Stomach (tissue), 9 donors: Measurements from ENCODE around the gene INHA. TPM values are rescaled to one million over a fixed set of nuclear protein-coding genes. Genes with fewer than 3 reads are reported as not detected.

ENCODE experiments used
- DNase-seq, 2 donors: peaks; one replicate each; pipeline versions ENCODE4 v3.0.0 to v3.0.0-alpha.2; 2013 to 2019
- H3K27ac ChIP-seq, 5 donors: fragments of 200-600 bp in 4 of 5; sonication (generic) in 4 of 5; one replicate each; pipeline ENCODE4 v1.5.1; 2013 to 2019; ENCODE audit warnings: mild to moderate bottlenecking in 1 of 5, moderate library complexity in 1 of 5
- H3K27me3 ChIP-seq, 3 donors: fragments of 200-600 bp; sonication (generic); one replicate each; pipeline ENCODE4 v1.5.1; 2017 to 2019; ENCODE audit warnings: mixed run types in 1 of 3
- H3K36me3 ChIP-seq, 4 donors: fragments of 200-600 bp; sonication (generic); 1 replicate in 3 of 4; 2 replicates in 1 of 4; pipeline ENCODE4 v1.5.1; 2016 to 2019
- H3K4me1 ChIP-seq, 4 donors: fragments of 200-600 bp; sonication (generic); one replicate each; pipeline ENCODE4 v1.5.1; 2016 to 2019
- H3K4me3 ChIP-seq, 4 donors: fragments of 200-600 bp; sonication (generic) in 3 of 4; one replicate each; pipeline ENCODE4 v1.5.1; 2016 to 2019; ENCODE audit warnings: mild to moderate bottlenecking in 1 of 4
- H3K9me3 ChIP-seq, 4 donors: fragments of 200-600 bp; sonication (generic); one replicate each; pipeline ENCODE4 v1.5.1; 2016 to 2019
- CTCF ChIP-seq, 7 experiments: fragments of 450-650 bp in 4 of 7; fragments of 200-600 bp in 3 of 7; sonication (generic) in 3 of 7; IDR thresholded peaks; one replicate each; pipeline ENCODE4 v1.5.1; 2016 to 2019; ENCODE audit warnings: antibody characterized with exemption in 7 of 7, control low read depth in 2 of 7, mild to moderate bottlenecking in 1 of 7
- EP300 ChIP-seq: sonication (generic); formaldehyde crosslinking; IDR thresholded peaks from one replicate; pipeline ENCODE4 v1.6.1; 2017; ENCODE audit warnings: antibody characterized with exemption
- POLR2A ChIP-seq, 4 donors: fragments of 450-650 bp; IDR thresholded peaks; one replicate each; pipeline ENCODE4 v1.6.1; 2016; ENCODE audit warnings: antibody characterized with exemption in 4 of 4, control low read depth in 2 of 4, mild to moderate bottlenecking in 1 of 4, moderate library complexity in 1 of 4
- POLR2AphosphoS5 ChIP-seq, 3 donors: sonication (generic); formaldehyde crosslinking; IDR thresholded peaks; one replicate each; pipeline ENCODE4 v1.6.1; 2016; ENCODE audit warnings: antibody characterized with exemption in 3 of 3
- WGBS, 5 donors: extraction: QIAGEN DNeasy Blood & Tissue Kit in 3 of 5; methylation state at CpG; one replicate each; pipeline versions ENCODE4 v1.1.5 to v1.1.7; 2013 to 2018; 5-methylcytosine and 5-hydroxymethylcytosine counted together
- intact Hi-C: fragments of 100-400 bp; cut with DNase I; formaldehyde crosslinking; loops from one replicate; pipeline ENCODE4 v1.15.1; 2023; ENCODE audit warnings: low total_unique reads
- polyA plus RNA-seq, 3 donors: library from polyadenylated mRNA; stranded (reverse); fragments of 200-250 nt; gene quantifications; one replicate each; pipeline ENCODE4 v1.2.3, GENCODE V29; 2013
- total RNA-seq, 5 donors: library from RNA; depleted of rRNA; stranded (reverse); fragments of >200 nt; gene quantifications; one replicate each; pipeline versions ENCODE4 v1.1.0 to v1.2.3, GENCODE V29; 2014 to 2016
- donor health status: healthy with polysubstance abuse.
- donor health status: Bipolar disorder and iron deficiency.
- donor health status: healthy.

INHA gene
- total and polyA plus RNA-seq, 8 donors = 0.63 to 1.8 TPM; not detected in 6

- WGBS, 5 donors = 0 to 1% (median 0%) methylated on average over 15 to 55 of the region's 55 CpGs; no CpG with 5 or more reads in 1 of the 5 donors
- Histone ChIP-seq H3K4me1 (peaks cover 8 to 23% (median 22%) of the 10 kb centered on the region in 4 donors), H3K36me3 (peaks cover 0 to 23% (median 19%) of the 10 kb centered on the region in 4 donors), H3K27me3 (peaks cover 0 to 46% (median 15%) of the 10 kb centered on the region in 3 donors), H3K4me3 (peak overlapping the region; percentile 71 to 88 (median 78)), H3K27ac (peak overlapping the region; percentile 49 to 90 (median 84)), H3K9me3 (no peaks in the 10 kb centered on the region)
- peak in 1 of 2 donors; percentile 71 for DNase-seq
- intact Hi-C loops = no loop called here
- TF ChIP-seq EP300 (no peak), POLR2A (IDR thresholded peaks at IDR 0.05) (no peak), CTCF (IDR thresholded peaks at IDR 0.05) (no peak), POLR2AphosphoS5 (IDR thresholded peaks at IDR 0.05) (no peak)
These were observed 1.2 kb upstream of the INHA start for GRCh38 chr2:219570924-219571310.

GRCh38 chr2:219571311-219572236 is 536 bp upstream of the INHA start, which contains the start of gene OBSL1:
TSS of gene OBSL1 (minus strand) at chr2:219571539. CDS start at chr2:219571232, 307 bp downstream.
- Histone ChIP-seq H3K4me1 (peaks cover 8 to 23% (median 22%) of the 10 kb centered on the region in 4 donors), H3K27me3 (peaks cover 0 to 52% (median 15%) of the 10 kb centered on the region in 3 donors), H3K27ac (peak within 1 kb of the TSS; percentile 49 to 90 (median 84)), H3K36me3 (peaks cover 0 to 17% (median 15%) of the 10 kb centered on the region in 4 donors), H3K9me3 (no peaks in the 10 kb centered on the region), H3K4me3 (peak within 1 kb of the TSS; percentile 71 to 88 (median 78))
- intact Hi-C loops = no loop called here
- no peak for TF ChIP-seq EP300
- peak in 2 of 3 donors; percentile 11 to 49 for TF ChIP-seq POLR2AphosphoS5 (IDR thresholded peaks at IDR 0.05)
- 5 to 18% (median 12%) methylated on average over 13 to 42 of the region's 42 CpGs for WGBS, 5 donors
- peak; percentile 63 to 91 for DNase-seq

- intact Hi-C loops = no loop called here
- WGBS, 5 donors = 79 to 94% (median 86%) methylated on average over 5 of the region's 5 CpGs
- Histone ChIP-seq H3K4me3 (no peak overlapping the region), H3K27me3 (peaks cover 0 to 67% (median 21%) of the 10 kb centered on the region in 3 donors), H3K4me1 (peaks cover 8 to 27% (median 22%) of the 10 kb centered on the region in 4 donors), H3K9me3 (no peaks in the 10 kb centered on the region), H3K36me3 (peaks cover 0 to 1% (median under 1%) of the 10 kb centered on the region in 4 donors), H3K27ac (no peak overlapping the region)
- no peak for DNase-seq
- TF ChIP-seq EP300 (no peak), CTCF (IDR thresholded peaks at IDR 0.05) (no peak), POLR2AphosphoS5 (IDR thresholded peaks at IDR 0.05) (no peak), POLR2A (IDR thresholded peaks at IDR 0.05) (no peak)
These were observed 1.1 kb downstream of the INHA start for GRCh38 chr2:219573166-219573565.

GRCh38 chr2:219574484-219575311 is 2.6 kb downstream of the INHA start:
- Histone ChIP-seq H3K9me3 (no peaks in the 10 kb centered on the region), H3K36me3 (no peaks in the 10 kb centered on the region), H3K4me3 (no peak overlapping the region), H3K27me3 (peaks cover 0 to 72% (median 21%) of the 10 kb centered on the region in 3 donors), H3K27ac (no peak overlapping the region), H3K4me1 (peaks cover 8 to 27% (median 18%) of the 10 kb centered on the region in 4 donors)
- intact Hi-C loops = no loop called here
- no peak for DNase-seq
- TF ChIP-seq POLR2A (IDR thresholded peaks at IDR 0.05) (no peak), EP300 (no peak), CTCF (IDR thresholded peaks at IDR 0.05) (no peak), POLR2AphosphoS5 (IDR thresholded peaks at IDR 0.05) (no peak)
- WGBS, 5 donors = 79 to 84% (median 80%) methylated on average over 19 to 22 of the region's 22 CpGs
